COLO668 (cell line): ENCODE measurements around the gene IGF1R.

ENCODE experiments used
- DNase-seq: peaks from one replicate; lab custom pipeline; 2025; ENCODE audit not compliant: unreplicated experiment; lab: John Stamatoyannopoulos, UW

IGF1R gene

GRCh38 chr15:98744506-98744905 lies 96.2 kb downstream of the IGF1R start:
- DNase-seq = no peak

- no peak for DNase-seq
Measured at GRCh38 chr15:98745179-98745578, 96.8 kb downstream of the IGF1R start.

GRCh38 chr15:98745650-98746374 lies 97.5 kb downstream of the IGF1R start:
- no peak for DNase-seq

GRCh38 chr15:98746375-98747155 lies 98.2 kb downstream of the IGF1R start:
- DNase-seq = no peak

GRCh38 chr15:98751767-98752166 lies 103.4 kb downstream of the IGF1R start:
- no peak for DNase-seq

- DNase-seq = no peak
Measured at GRCh38 chr15:98753726-98754656, 105.7 kb downstream of the IGF1R start.

- DNase-seq = no peak
Measured at GRCh38 chr15:98754657-98755022, 106.3 kb downstream of the IGF1R start.

- no peak for DNase-seq
Measured at GRCh38 chr15:98755138-98755537, 106.8 kb downstream of the IGF1R start.

GRCh38 chr15:98755781-98756180 lies 107.4 kb downstream of the IGF1R start:
- no peak for DNase-seq

- no peak for DNase-seq
Measured at GRCh38 chr15:98758224-98758623, 109.9 kb downstream of the IGF1R start.

- no peak for DNase-seq
Measured at GRCh38 chr15:98759277-98759676, 110.9 kb downstream of the IGF1R start.

- DNase-seq = no peak
Measured at GRCh38 chr15:98760112-98760826, 111.9 kb downstream of the IGF1R start.

- DNase-seq = no peak
Measured at GRCh38 chr15:98760975-98761374, 112.6 kb downstream of the IGF1R start.

GRCh38 chr15:98763179-98763578 lies 114.8 kb downstream of the IGF1R start:
- DNase-seq = no peak

- no peak for DNase-seq
Measured at GRCh38 chr15:98764291-98764690, 116.0 kb downstream of the IGF1R start.

GRCh38 chr15:98765610-98766009 lies 117.3 kb downstream of the IGF1R start:
- no peak for DNase-seq

- no peak for DNase-seq
Measured at GRCh38 chr15:98767692-98768091, 119.4 kb downstream of the IGF1R start.

GRCh38 chr15:98769867-98770266 lies 121.5 kb downstream of the IGF1R start:
- DNase-seq = no peak

- DNase-seq = no peak
Measured at GRCh38 chr15:98770984-98771383, 122.6 kb downstream of the IGF1R start.

GRCh38 chr15:98771541-98771940 lies 123.2 kb downstream of the IGF1R start:
- DNase-seq = no peak

GRCh38 chr15:98772895-98773294 lies 124.6 kb downstream of the IGF1R start:
- DNase-seq = no peak
